Aorta (tissue), 5 donors: Measurements from ENCODE around the gene PACSIN2. TPM values are rescaled to one million over a fixed set of nuclear protein-coding genes. Genes with fewer than 3 reads are reported as not detected.
A peak's percentile ranks its signal among the peaks of the same experiment; 100 is the strongest.

Experiments used
- ATAC-seq: fragments of 200-7000 bp; cut with Tn5 transposase; one replicate; pipeline ENCODE4 v1.9.1; 2022; ENCODE audit warnings: moderate library complexity; ENCODE audit not compliant: low FRiP score
- DNase-seq, 2 donors: peaks; one replicate each; pipeline ENCODE4 v3.0.0-alpha.2; 2020
- H3K27ac ChIP-seq, 2 donors: one replicate each; pipeline ENCODE4 v1.5.1; 2013; ENCODE audit warnings: low read length in 2 of 2, mild to moderate bottlenecking in 2 of 2, moderate library complexity in 2 of 2, control low read depth in 1 of 2, inconsistent platforms in 1 of 2, low read depth in 1 of 2
- H3K27me3 ChIP-seq, 2 donors: one replicate each; pipeline ENCODE4 v1.6.1; 2013; ENCODE audit warnings: control low read depth in 1 of 2, low read length in 1 of 2, mild to moderate bottlenecking in 1 of 2, moderate library complexity in 1 of 2; ENCODE audit not compliant: insufficient read depth in 2 of 2, control insufficient read depth in 1 of 2
- H3K36me3 ChIP-seq, 2 donors: one replicate each; pipeline ENCODE4 v1.6.1; 2013; ENCODE audit warnings: control low read depth in 1 of 2, low read length in 1 of 2, mild to moderate bottlenecking in 1 of 2; ENCODE audit not compliant: insufficient read depth in 2 of 2, control insufficient read depth in 1 of 2
- H3K4me1 ChIP-seq, 2 donors: one replicate each; pipeline ENCODE4 v1.6.1; 2013; ENCODE audit warnings: low read length in 2 of 2, control low read depth in 1 of 2, mild to moderate bottlenecking in 1 of 2, moderate library complexity in 1 of 2; ENCODE audit not compliant: insufficient read depth in 2 of 2, control insufficient read depth in 1 of 2
- H3K4me3 ChIP-seq, 2 donors: one replicate each; pipeline ENCODE4 v1.5.1; 2013; ENCODE audit warnings: low read length in 2 of 2, control low read depth in 1 of 2, mild to moderate bottlenecking in 1 of 2
- H3K9me3 ChIP-seq: one replicate; pipeline ENCODE4 v1.6.1; 2013; ENCODE audit warnings: mild to moderate bottlenecking, low read length; ENCODE audit not compliant: control insufficient read depth
- WGBS, 2 donors: extraction: QIAGEN DNeasy Blood & Tissue Kit; methylation state at CpG; one replicate each; pipeline ENCODE4 v1.1.7; 2013; 5-methylcytosine and 5-hydroxymethylcytosine counted together
- intact Hi-C, 2 donors: fragments of 100-400 bp; cut with DNase I; formaldehyde crosslinking; loops; one replicate each; pipeline versions ENCODE4 v1.14.2 to v1.15.0; 2022
- polyA plus RNA-seq, 2 donors: library from polyadenylated mRNA; stranded (reverse); fragments of 200-250 nt; gene quantifications; one replicate each; pipeline ENCODE4 v1.2.3, GENCODE V29; 2013
- total RNA-seq, 2 donors: library from RNA; stranded (reverse); fragmentation: NEBNext Ultra II Directional; extraction: Animal tissue kit (Norgen Biotek cat#: 25700); gene quantifications; one replicate each; pipeline ENCODE4 v1.2.1, GENCODE V29; 2021
- donor health status: healthy with polysubstance abuse.
- donor health status: Bipolar disorder and iron deficiency.
- donor health status: DM: no; HTN: no; CAD: no.
- donor health status: DM: no; HTN: no; CAD: no.
- donor health status: DM: yes; HTN: yes; CAD: no.

PACSIN2 gene
- total and polyA plus RNA-seq, 4 donors = 50.5 to 127 (median 84.7) TPM

- no peak overlapping the region for H3K27ac ChIP-seq
- DNase-seq (no peak), ATAC-seq (no peak)
- H3K36me3 ChIP-seq = no peaks in the 10 kb centered on the region
- H3K27me3 ChIP-seq = no peaks in the 10 kb centered on the region
- intact Hi-C loops = no loop called here
- WGBS, 2 donors = 82% methylated on average over 5 of the region's 5 CpGs
- H3K4me1 ChIP-seq = peaks cover 0 to 4% of the 10 kb centered on the region in 2 donors
- no peak overlapping the region for H3K4me3 ChIP-seq
- no peaks in the 10 kb centered on the region for H3K9me3 ChIP-seq
Observed at GRCh38 chr22:42970029-42970428, 44.9 kb downstream of the PACSIN2 start.

GRCh38 chr22:42969348-42969975 lies 45.5 kb downstream of the PACSIN2 start:
- peak in 1 of 2 donors; percentile 51 for DNase-seq
- no peak for ATAC-seq
- Histone ChIP-seq H3K36me3 (no peaks in the 10 kb centered on the region), H3K27me3 (no peaks in the 10 kb centered on the region), H3K4me3 (no peak overlapping the region), H3K9me3 (no peaks in the 10 kb centered on the region), H3K4me1 (peaks cover 0 to 4% of the 10 kb centered on the region in 2 donors), H3K27ac (no peak overlapping the region)
- intact Hi-C loops = no loop called here
- 81 to 82% methylated on average over 12 of the region's 12 CpGs for WGBS, 2 donors

GRCh38 chr22:42967933-42968332 lies 47.0 kb downstream of the PACSIN2 start:
- intact Hi-C loops = no loop called here
- DNase-seq (peak; percentile 77 to 80), ATAC-seq (no peak)
- Histone ChIP-seq H3K4me3 (no peak overlapping the region), H3K36me3 (no peaks in the 10 kb centered on the region), H3K27me3 (no peaks in the 10 kb centered on the region), H3K9me3 (no peaks in the 10 kb centered on the region), H3K4me1 (peaks cover 0 to 2% of the 10 kb centered on the region in 2 donors), H3K27ac (no peak overlapping the region)
- WGBS, 2 donors = 84 to 92% methylated on average over 8 of the region's 8 CpGs

- Histone ChIP-seq H3K9me3 (no peaks in the 10 kb centered on the region), H3K4me1 (peaks cover 0 to 2% of the 10 kb centered on the region in 2 donors), H3K36me3 (no peaks in the 10 kb centered on the region), H3K27ac (peak overlapping the region in 1 of 2 donors; percentile 9), H3K27me3 (no peaks in the 10 kb centered on the region), H3K4me3 (no peak overlapping the region)
- ATAC-seq (no peak), DNase-seq (peak in 1 of 2 donors; percentile 57)
- intact Hi-C loops = no loop called here
- WGBS, 2 donors = 69 to 71% methylated on average over 8 of the region's 8 CpGs
Observed at GRCh38 chr22:42967005-42967404, 47.9 kb downstream of the PACSIN2 start.

- Histone ChIP-seq H3K4me1 (peaks cover 0 to 2% of the 10 kb centered on the region in 2 donors), H3K4me3 (no peak overlapping the region), H3K36me3 (no peaks in the 10 kb centered on the region), H3K27ac (no peak overlapping the region), H3K9me3 (no peaks in the 10 kb centered on the region), H3K27me3 (no peaks in the 10 kb centered on the region)
- intact Hi-C loops = no loop called here
- WGBS, 2 donors = 35 to 43% methylated on average over 1 of the region's 1 CpG
- DNase-seq = peak in 1 of 2 donors; percentile 52
- no peak for ATAC-seq
Observed at GRCh38 chr22:42966497-42966896, 48.5 kb downstream of the PACSIN2 start.

GRCh38 chr22:42964994-42965699 lies 49.8 kb downstream of the PACSIN2 start:
- intact Hi-C loops = no loop called here
- DNase-seq (no peak), ATAC-seq (no peak)
- Histone ChIP-seq H3K36me3 (no peaks in the 10 kb centered on the region), H3K27me3 (no peaks in the 10 kb centered on the region), H3K27ac (no peak overlapping the region), H3K4me1 (peaks cover 0 to 2% of the 10 kb centered on the region in 2 donors), H3K9me3 (no peaks in the 10 kb centered on the region), H3K4me3 (no peak overlapping the region)
- 72 to 85% methylated on average over 6 of the region's 6 CpGs for WGBS, 2 donors

- no peak for ATAC-seq
- Histone ChIP-seq H3K9me3 (no peaks in the 10 kb centered on the region), H3K4me3 (no peak overlapping the region), H3K4me1 (peaks cover 2% of the 10 kb centered on the region in 2 donors), H3K27me3 (no peaks in the 10 kb centered on the region), H3K27ac (no peak overlapping the region), H3K36me3 (no peaks in the 10 kb centered on the region)
- WGBS, 2 donors = 83 to 87% methylated on average over 9 of the region's 9 CpGs
- peak in 1 of 2 donors; percentile 67 for DNase-seq
- intact Hi-C loops = no loop called here
Observed at GRCh38 chr22:42963231-42963595, 51.7 kb downstream of the PACSIN2 start.

GRCh38 chr22:42962295-42963230 lies 52.4 kb downstream of the PACSIN2 start:
- no peak overlapping the region for H3K4me3 ChIP-seq
- no peaks in the 10 kb centered on the region for H3K9me3 ChIP-seq
- H3K27ac ChIP-seq = peak overlapping the region in 1 of 2 donors; percentile 6
- intact Hi-C loops = no loop called here
- H3K4me1 ChIP-seq = peaks cover 2 to 4% of the 10 kb centered on the region in 2 donors
- DNase-seq = peak; percentile 57 to 63
- ATAC-seq = peak; percentile 22
- no peaks in the 10 kb centered on the region for H3K27me3 ChIP-seq
- no peaks in the 10 kb centered on the region for H3K36me3 ChIP-seq
- WGBS, 2 donors = 54 to 65% methylated on average over 6 to 9 of the region's 9 CpGs
